ENCODE measurements around the gene CHST8.

DNA sequence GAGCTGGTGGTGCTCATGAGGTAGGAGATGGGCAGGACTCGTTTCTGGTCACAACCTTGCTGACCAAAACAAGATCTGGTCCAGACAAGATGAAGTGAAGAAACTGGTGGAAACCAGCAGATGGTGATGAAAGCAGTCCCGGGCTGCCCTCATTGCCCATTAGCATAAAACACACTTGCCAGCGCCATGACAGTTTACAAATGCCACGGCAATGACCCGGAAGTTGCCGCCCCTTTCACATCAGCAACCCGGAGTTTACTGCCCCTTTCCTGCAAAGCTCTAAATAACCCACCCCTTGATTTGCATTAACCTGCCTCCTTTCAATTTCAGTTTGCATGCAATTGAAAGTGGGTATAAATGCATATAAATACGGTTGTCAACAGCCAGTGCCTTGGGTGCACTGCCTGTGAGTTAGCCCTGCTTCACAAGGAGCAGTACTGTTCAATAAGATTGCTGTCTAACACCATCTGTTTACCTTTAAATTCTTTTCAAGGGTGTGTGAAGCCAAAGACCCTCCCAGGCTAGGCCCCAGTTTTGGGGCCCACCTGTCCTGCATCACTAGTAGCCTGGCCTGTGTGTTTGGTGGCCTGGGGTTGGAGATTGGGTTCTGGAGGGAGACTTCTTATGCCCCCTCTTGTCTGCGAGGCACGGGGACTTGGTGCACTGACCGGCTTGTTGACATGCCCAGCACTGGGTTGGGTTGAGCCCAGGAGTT is 38.8 kb downstream of the CHST8 start:
- TF ChIP-seq, protein P1, sequence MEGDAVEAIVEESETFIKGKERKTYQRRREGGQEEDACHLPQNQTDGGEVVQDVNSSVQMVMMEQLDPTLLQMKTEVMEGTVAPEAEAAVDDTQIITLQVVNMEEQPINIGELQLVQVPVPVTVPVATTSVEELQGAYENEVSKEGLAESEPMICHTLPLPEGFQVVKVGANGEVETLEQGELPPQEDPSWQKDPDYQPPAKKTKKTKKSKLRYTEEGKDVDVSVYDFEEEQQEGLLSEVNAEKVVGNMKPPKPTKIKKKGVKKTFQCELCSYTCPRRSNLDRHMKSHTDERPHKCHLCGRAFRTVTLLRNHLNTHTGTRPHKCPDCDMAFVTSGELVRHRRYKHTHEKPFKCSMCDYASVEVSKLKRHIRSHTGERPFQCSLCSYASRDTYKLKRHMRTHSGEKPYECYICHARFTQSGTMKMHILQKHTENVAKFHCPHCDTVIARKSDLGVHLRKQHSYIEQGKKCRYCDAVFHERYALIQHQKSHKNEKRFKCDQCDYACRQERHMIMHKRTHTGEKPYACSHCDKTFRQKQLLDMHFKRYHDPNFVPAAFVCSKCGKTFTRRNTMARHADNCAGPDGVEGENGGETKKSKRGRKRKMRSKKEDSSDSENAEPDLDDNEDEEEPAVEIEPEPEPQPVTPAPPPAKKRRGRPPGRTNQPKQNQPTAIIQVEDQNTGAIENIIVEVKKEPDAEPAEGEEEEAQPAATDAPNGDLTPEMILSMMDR (IDR thresholded peaks at IDR 0.05; ENCODE audit: low read depth, low read length, poor library complexity, severe bottlenecking) = no peak
- TF ChIP-seq EZH2phosphoT487 (IDR thresholded peaks at IDR 0.05; ENCODE audit: borderline replicate concordance, low read length) = no peak

Data from DOHH2 (cell line).